Neural cell (in vitro differentiated cells): ENCODE results near the gene ZNF391.

ENCODE experiments used
- CTCF ChIP-seq: fragments of 450-650 bp; IDR thresholded peaks from 2 replicates; pipeline ENCODE4 v1.5.1; 2014; ENCODE audit warnings: antibody characterized with exemption, mild to moderate bottlenecking, moderate library complexity; ENCODE audit not compliant: poor library complexity, severe bottlenecking
- POLR2AphosphoS5 ChIP-seq: IDR thresholded peaks from 2 replicates; pipeline ENCODE4 v1.6.1; 2012
- REST ChIP-seq: IDR thresholded peaks from 2 replicates; pipeline ENCODE4 v1.6.1; 2012; ENCODE audit warnings: borderline replicate concordance

DNA sequence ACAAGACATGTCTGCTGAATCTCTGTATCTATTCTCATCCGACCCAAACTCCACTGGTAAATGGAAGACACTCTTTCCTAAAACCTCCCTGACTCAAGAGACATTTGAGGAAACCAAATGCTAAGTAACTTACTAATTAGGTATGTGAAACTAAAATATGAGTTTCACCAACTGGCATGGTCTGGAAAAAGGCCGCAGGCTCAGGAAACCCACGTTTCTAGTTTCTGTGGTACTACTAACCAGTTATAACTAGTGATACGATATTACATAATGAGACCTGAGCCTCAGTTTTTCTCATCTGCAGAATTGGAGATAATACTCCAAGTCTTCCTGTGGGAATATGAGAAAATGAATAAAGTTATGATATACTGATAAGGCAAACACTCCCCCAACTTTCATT is 39.9 kb downstream of the ZNF391 start:
- TF ChIP-seq CTCF (no peak), POLR2AphosphoS5 (no peak), REST (no peak)
